HG02678 (cell line): Measurements from ENCODE around the gene ENPP7.

ENCODE experiments used
- ATAC-seq: cut with Tn5 transposase; IDR thresholded peaks from one replicate; pipeline ENCODE4 v1.9.1; 2021; ENCODE audit warnings: mild to moderate bottlenecking, moderate library complexity; ENCODE audit not compliant: unreplicated experiment

The ENPP7 gene

GRCh38 chr17:79730769-79731483 lies at the start of gene ENPP7:
ENPP7 (plus strand) TSS chr17:79730943; CDS start chr17:79731140, 197 bp downstream.
- ATAC-seq, result no peak

GRCh38 chr17:79681101-79681621 lies 49.6 kb upstream of the ENPP7 start:
- no peak for ATAC-seq

GRCh38 chr17:79681628-79682261 lies 49.0 kb upstream of the ENPP7 start:
- ATAC-seq, result no peak

- ATAC-seq, result no peak
Observed at GRCh38 chr17:79683365-79683764, 47.4 kb upstream of the ENPP7 start.

GRCh38 chr17:79684132-79684985 lies 46.4 kb upstream of the ENPP7 start:
- no peak for ATAC-seq

- ATAC-seq, result no peak
Observed at GRCh38 chr17:79685121-79685520, 45.6 kb upstream of the ENPP7 start.

- ATAC-seq, result no peak
Observed at GRCh38 chr17:79686476-79686875, 44.3 kb upstream of the ENPP7 start.

GRCh38 chr17:79690466-79690865 lies 40.3 kb upstream of the ENPP7 start:
- no peak for ATAC-seq

GRCh38 chr17:79690988-79691836 lies 39.5 kb upstream of the ENPP7 start:
- no peak for ATAC-seq

- no peak for ATAC-seq
Observed at GRCh38 chr17:79691931-79692330, 38.8 kb upstream of the ENPP7 start.

- ATAC-seq, result no peak
Observed at GRCh38 chr17:79693419-79693818, 37.3 kb upstream of the ENPP7 start.

- ATAC-seq, result no peak
Observed at GRCh38 chr17:79695293-79695790, 35.4 kb upstream of the ENPP7 start.

GRCh38 chr17:79695797-79696609 lies 34.7 kb upstream of the ENPP7 start:
- ATAC-seq, result no peak

- ATAC-seq, result no peak
Observed at GRCh38 chr17:79696610-79696982, 34.1 kb upstream of the ENPP7 start.

- no peak for ATAC-seq
Observed at GRCh38 chr17:79698146-79698846, 32.4 kb upstream of the ENPP7 start.

GRCh38 chr17:79699386-79700036 lies 31.2 kb upstream of the ENPP7 start:
- ATAC-seq, result no peak

- ATAC-seq, result no peak
Observed at GRCh38 chr17:79700592-79700991, 30.2 kb upstream of the ENPP7 start.

GRCh38 chr17:79702034-79702433 lies 28.7 kb upstream of the ENPP7 start:
- ATAC-seq, result no peak
